Neural progenitor cell (in vitro differentiated cells): ENCODE measurements around the gene MACROD2. TPM values are rescaled to one million over a fixed set of nuclear protein-coding genes. Genes with fewer than 3 reads are reported as not detected.

Source experiments
- DNase-seq: peaks from one replicate; pipeline ENCODE4 v3.0.0-alpha.2; 2016; ENCODE audit warnings: low spot score
- H2AFZ ChIP-seq: fragments of 200-600 bp; sonication (generic); replicated peaks from 2 replicates; pipeline ENCODE4 v1.6.1; 2016; ENCODE audit warnings: antibody characterized with exemption
- H3F3A ChIP-seq: fragments of 200-600 bp; sonication (generic); 2 replicates; pipeline ENCODE4 v1.6.1; 2016; ENCODE audit warnings: antibody characterized with exemption, low read depth
- H3K27ac ChIP-seq: fragments of 200-600 bp; sonication (generic); 2 replicates; pipeline ENCODE4 v1.5.1; 2016; ENCODE audit warnings: mild to moderate bottlenecking
- H3K27me3 ChIP-seq: fragments of 200-600 bp; sonication (generic); 2 replicates; pipeline ENCODE4 v1.6.1; 2016; ENCODE audit warnings: mild to moderate bottlenecking, moderate library complexity
- H3K36me3 ChIP-seq: fragments of 200-600 bp; sonication (generic); 2 replicates; pipeline ENCODE4 v1.5.1; 2016
- H3K4me1 ChIP-seq: fragments of 200-600 bp; sonication (generic); 2 replicates; pipeline ENCODE4 v1.6.1; 2016; ENCODE audit warnings: mixed run types
- H3K4me2 ChIP-seq: fragments of 200-600 bp; sonication (generic); 2 replicates; pipeline ENCODE4 v1.6.1; 2016
- H3K4me3 ChIP-seq: fragments of 200-600 bp; sonication (generic); 2 replicates; pipeline ENCODE4 v1.5.1; 2016
- H3K79me2 ChIP-seq: fragments of 200-600 bp; sonication (generic); 2 replicates; pipeline ENCODE4 v1.6.1; 2016; ENCODE audit warnings: low read depth
- H3K9ac ChIP-seq: fragments of 200-600 bp; sonication (generic); 2 replicates; pipeline ENCODE4 v1.6.1; 2016
- H3K9me3 ChIP-seq: fragments of 200-600 bp; sonication (generic); 2 replicates; pipeline ENCODE4 v1.5.1; 2016; ENCODE audit warnings: low read depth
- H4K20me1 ChIP-seq: fragments of 200-600 bp; sonication (generic); 2 replicates; pipeline ENCODE4 v1.6.1; 2016; ENCODE audit warnings: low read depth
- H3K27ac Mint-ChIP-seq: 3 replicates; pipeline ENCODE4 v1.8.0; 2021; ENCODE audit warnings: mixed read lengths
- H3K27me3 Mint-ChIP-seq: 2 replicates; pipeline ENCODE4 v1.8.0; 2022; ENCODE audit warnings: low read depth, mild to moderate bottlenecking, inconsistent platforms, moderate library complexity, mixed read lengths; ENCODE audit not compliant: insufficient read depth
- H3K36me3 Mint-ChIP-seq: 3 replicates; pipeline ENCODE4 v1.8.0; 2021; ENCODE audit warnings: mixed read lengths
- H3K4me1 Mint-ChIP-seq: 3 replicates; pipeline ENCODE4 v1.8.0; 2021; ENCODE audit warnings: mixed read lengths
- H3K4me3 Mint-ChIP-seq: 3 replicates; pipeline ENCODE4 v1.8.0; 2021; ENCODE audit warnings: mild to moderate bottlenecking, moderate library complexity, mixed read lengths
- H3K9me3 Mint-ChIP-seq: 3 replicates; pipeline ENCODE4 v1.8.0; 2020; ENCODE audit warnings: mixed read lengths
- EZH2 ChIP-seq: fragments of 200-600 bp; sonication (generic); IDR thresholded peaks from 2 replicates; pipeline ENCODE4 v1.6.1; 2017; ENCODE audit warnings: antibody characterized with exemption, mild to moderate bottlenecking, moderate library complexity
- EZH2phosphoT487 ChIP-seq: fragments of 200-600 bp; sonication (generic); IDR thresholded peaks from 2 replicates; pipeline ENCODE4 v1.6.1; 2017; ENCODE audit warnings: antibody characterized with exemption
- total RNA-seq: library from RNA; depleted of rRNA; stranded (reverse); fragments of >200 nt; gene quantifications from 2 replicates; pipeline ENCODE4 v1.2.3, GENCODE V29; 2015; ENCODE audit warnings: low replicate concordance
- TF ChIP-seq, protein P1 (sequence below): fragments of 200-600 bp; sonication (generic); IDR thresholded peaks from 2 replicates; pipeline ENCODE4 v1.5.1; 2017; ENCODE audit warnings: antibody characterized with exemption, mild to moderate bottlenecking

Gene MACROD2
- total RNA-seq, 1 donor from 2014 or later: 11.9 TPM

DNA sequence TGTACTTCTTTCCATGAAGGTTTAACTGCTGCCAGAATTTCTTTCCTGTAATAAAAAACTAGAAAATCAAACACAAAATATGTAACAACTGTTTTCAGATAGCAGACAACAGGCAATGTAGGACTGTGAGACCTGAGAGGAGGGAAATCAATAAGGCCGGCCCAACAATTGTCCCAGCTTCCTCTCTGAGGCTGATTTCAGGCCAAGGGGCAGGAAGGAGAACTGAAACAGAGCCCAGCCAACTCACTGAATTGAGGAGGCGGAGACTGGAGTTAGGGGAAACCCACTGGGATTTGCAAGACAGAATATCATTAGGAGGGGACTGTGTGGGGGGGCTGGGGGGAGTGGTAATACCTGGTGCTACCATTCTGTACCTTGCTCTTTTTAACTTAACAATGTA lies 299.9 kb downstream of the MACROD2 start:
- Histone ChIP-seq H3K4me3 (no peak overlapping the region), H3K9ac (no peak overlapping the region), H3K9me3 (no peaks in the 10 kb centered on the region), H3K27me3 (no peaks in the 10 kb centered on the region), H3K4me2 (no peak overlapping the region), H4K20me1 (no peaks in the 10 kb centered on the region), H3F3A (no peaks in the 10 kb centered on the region), H3K79me2 (no peaks in the 10 kb centered on the region), H3K27ac (no peak overlapping the region), H2AFZ (peak overlapping the region; percentile 22), H3K36me3 (no peaks in the 10 kb centered on the region), H3K4me1 (no peaks in the 10 kb centered on the region)
- no peak for DNase-seq
- peaks cover 3% of the 10 kb centered on the region for H3K4me1 Mint-ChIP-seq
- H3K27ac Mint-ChIP-seq: no peak overlapping the region
- no peaks in the 10 kb centered on the region for H3K9me3 Mint-ChIP-seq
- H3K27me3 Mint-ChIP-seq: no peaks in the 10 kb centered on the region
- no peak overlapping the region for H3K4me3 Mint-ChIP-seq
- H3K36me3 Mint-ChIP-seq: no peaks in the 10 kb centered on the region
- TF ChIP-seq EZH2 (no peak), EZH2phosphoT487 (no peak)
- TF ChIP-seq, protein P1, sequence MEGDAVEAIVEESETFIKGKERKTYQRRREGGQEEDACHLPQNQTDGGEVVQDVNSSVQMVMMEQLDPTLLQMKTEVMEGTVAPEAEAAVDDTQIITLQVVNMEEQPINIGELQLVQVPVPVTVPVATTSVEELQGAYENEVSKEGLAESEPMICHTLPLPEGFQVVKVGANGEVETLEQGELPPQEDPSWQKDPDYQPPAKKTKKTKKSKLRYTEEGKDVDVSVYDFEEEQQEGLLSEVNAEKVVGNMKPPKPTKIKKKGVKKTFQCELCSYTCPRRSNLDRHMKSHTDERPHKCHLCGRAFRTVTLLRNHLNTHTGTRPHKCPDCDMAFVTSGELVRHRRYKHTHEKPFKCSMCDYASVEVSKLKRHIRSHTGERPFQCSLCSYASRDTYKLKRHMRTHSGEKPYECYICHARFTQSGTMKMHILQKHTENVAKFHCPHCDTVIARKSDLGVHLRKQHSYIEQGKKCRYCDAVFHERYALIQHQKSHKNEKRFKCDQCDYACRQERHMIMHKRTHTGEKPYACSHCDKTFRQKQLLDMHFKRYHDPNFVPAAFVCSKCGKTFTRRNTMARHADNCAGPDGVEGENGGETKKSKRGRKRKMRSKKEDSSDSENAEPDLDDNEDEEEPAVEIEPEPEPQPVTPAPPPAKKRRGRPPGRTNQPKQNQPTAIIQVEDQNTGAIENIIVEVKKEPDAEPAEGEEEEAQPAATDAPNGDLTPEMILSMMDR: no peak

DNA sequence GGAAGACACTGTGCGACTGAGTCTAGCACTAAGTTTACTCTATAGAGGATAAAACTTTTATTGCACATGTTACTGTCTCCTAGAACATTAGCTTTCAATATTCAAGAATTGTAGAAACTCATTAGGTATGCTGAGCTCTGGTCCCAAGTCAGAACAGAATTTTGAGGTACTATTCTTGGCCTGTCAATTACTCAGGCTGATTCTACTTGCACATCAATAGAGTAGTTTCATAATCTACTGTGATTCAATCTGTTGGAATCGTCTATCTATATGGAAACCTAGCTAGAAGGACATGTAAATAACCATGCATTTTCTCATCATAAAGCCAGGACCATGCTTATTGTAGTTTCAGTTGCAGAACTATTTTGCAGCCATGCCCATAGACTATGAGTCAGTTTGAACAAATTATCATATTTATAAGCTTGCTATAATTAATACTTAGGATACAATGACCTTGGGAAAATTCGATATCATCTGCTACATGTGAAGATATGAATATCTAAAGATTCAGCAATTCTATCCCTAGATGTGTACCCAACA lies 300.5 kb downstream of the MACROD2 start:
- H3K4me3 ChIP-seq: no peak overlapping the region
- H3F3A ChIP-seq: no peaks in the 10 kb centered on the region
- no peaks in the 10 kb centered on the region for H3K79me2 ChIP-seq
- no peaks in the 10 kb centered on the region for H3K4me1 ChIP-seq
- H2AFZ ChIP-seq: no peak overlapping the region
- no peaks in the 10 kb centered on the region for H3K9me3 ChIP-seq
- H4K20me1 ChIP-seq: no peaks in the 10 kb centered on the region
- Mint-ChIP-seq H3K27me3 (no peaks in the 10 kb centered on the region), H3K36me3 (no peaks in the 10 kb centered on the region), H3K4me1 (peaks cover 3% of the 10 kb centered on the region), H3K4me3 (no peak overlapping the region), H3K9me3 (peaks cover 2% of the 10 kb centered on the region), H3K27ac (no peak overlapping the region)
- H3K27ac ChIP-seq: no peak overlapping the region
- DNase-seq: no peak
- no peak overlapping the region for H3K9ac ChIP-seq
- no peaks in the 10 kb centered on the region for H3K36me3 ChIP-seq
- no peak overlapping the region for H3K4me2 ChIP-seq
- TF ChIP-seq EZH2phosphoT487: no peak
- TF ChIP-seq EZH2: no peak
- TF ChIP-seq, protein P1: no peak
- no peaks in the 10 kb centered on the region for H3K27me3 ChIP-seq

DNA sequence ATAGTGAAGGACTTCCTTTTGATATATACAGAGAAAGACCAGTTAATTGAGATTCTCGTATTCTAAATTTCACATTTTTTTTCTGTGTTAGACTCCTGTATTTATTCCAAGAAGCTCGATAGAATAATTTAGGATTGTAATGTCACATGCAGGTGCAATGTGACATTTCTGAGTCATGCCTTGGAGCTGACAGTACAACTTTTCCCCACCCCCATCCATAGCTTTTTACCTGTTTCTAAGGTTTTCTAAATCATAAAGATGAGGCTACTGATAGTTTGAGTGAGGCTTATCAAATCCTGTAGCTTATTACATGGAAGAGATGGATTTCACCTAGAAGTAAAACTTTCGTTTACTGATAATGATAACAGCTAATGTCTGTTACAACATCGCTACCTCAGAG lies 304.5 kb downstream of the MACROD2 start:
- no peak overlapping the region for H3K27ac Mint-ChIP-seq
- H3K4me3 ChIP-seq: no peak overlapping the region
- no peaks in the 10 kb centered on the region for H3K4me1 ChIP-seq
- H3K9me3 Mint-ChIP-seq: peaks cover 4% of the 10 kb centered on the region
- no peak overlapping the region for H3K27ac ChIP-seq
- TF ChIP-seq EZH2 (no peak), EZH2phosphoT487 (no peak)
- TF ChIP-seq, protein P1: no peak
- H3K27me3 ChIP-seq: no peaks in the 10 kb centered on the region
- no peaks in the 10 kb centered on the region for H3K36me3 ChIP-seq
- no peak overlapping the region for H3K9ac ChIP-seq
- no peaks in the 10 kb centered on the region for H3K36me3 Mint-ChIP-seq
- no peaks in the 10 kb centered on the region for H3K79me2 ChIP-seq
- no peaks in the 10 kb centered on the region for H3K27me3 Mint-ChIP-seq
- H3F3A ChIP-seq: no peaks in the 10 kb centered on the region
- no peak overlapping the region for H3K4me3 Mint-ChIP-seq
- DNase-seq: no peak
- H3K4me1 Mint-ChIP-seq: peaks cover 21% of the 10 kb centered on the region
- H3K9me3 ChIP-seq: no peaks in the 10 kb centered on the region
- no peak overlapping the region for H3K4me2 ChIP-seq
- no peak overlapping the region for H2AFZ ChIP-seq
- H4K20me1 ChIP-seq: no peaks in the 10 kb centered on the region
